ENCODE data around the gene KLHL15. TPM values are rescaled to one million over a fixed set of nuclear protein-coding genes. Genes with fewer than 3 reads are reported as not detected.

The KLHL15 gene
- total RNA-seq, 4 donors from 2014 or later, result 0.60 to 6.7 (median 5.3) TPM

DNA sequence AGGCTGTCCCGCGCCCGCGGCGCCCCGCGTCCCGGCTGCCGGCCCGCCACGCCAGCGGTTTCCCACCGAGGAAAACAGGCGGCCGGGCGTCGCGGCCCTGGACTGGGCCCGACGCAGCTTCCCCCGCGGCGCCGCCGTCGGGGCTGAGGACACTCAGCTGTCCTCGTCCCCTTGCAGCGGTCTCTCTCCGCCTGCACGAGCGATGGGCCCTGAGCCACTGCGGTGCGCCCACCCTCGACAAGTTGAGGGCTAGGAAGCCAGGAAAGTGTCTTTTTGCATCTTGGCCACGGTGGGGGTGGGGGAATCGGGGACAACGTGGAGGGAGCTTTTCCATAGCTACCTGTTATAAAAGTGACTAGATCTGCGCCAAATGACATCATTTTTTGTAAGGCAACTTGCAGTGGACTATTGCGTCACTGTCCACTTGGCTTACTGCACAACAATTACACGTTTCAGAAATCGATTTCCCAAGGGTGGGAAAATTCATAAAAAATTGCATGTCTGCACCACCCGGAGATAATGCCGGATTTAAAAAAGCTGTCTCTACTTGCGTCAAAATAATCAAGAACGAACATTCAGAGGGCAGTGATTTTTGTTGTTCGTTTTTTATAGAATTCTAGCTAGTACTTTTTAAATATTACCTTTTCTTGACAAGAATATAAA, 1.1 kb downstream of the KLHL15 start:
- peaks cover 0 to 3% (median 0%) of the 10 kb centered on the region in 4 donors for H3K4me1 ChIP-seq
- no peak for TF ChIP-seq POLR2AphosphoS5 (IDR thresholded peaks at IDR 0.05)
- no peak for TF ChIP-seq EP300 (IDR thresholded peaks at IDR 0.05; ENCODE audit: low read depth)
- TF ChIP-seq, protein P1, sequence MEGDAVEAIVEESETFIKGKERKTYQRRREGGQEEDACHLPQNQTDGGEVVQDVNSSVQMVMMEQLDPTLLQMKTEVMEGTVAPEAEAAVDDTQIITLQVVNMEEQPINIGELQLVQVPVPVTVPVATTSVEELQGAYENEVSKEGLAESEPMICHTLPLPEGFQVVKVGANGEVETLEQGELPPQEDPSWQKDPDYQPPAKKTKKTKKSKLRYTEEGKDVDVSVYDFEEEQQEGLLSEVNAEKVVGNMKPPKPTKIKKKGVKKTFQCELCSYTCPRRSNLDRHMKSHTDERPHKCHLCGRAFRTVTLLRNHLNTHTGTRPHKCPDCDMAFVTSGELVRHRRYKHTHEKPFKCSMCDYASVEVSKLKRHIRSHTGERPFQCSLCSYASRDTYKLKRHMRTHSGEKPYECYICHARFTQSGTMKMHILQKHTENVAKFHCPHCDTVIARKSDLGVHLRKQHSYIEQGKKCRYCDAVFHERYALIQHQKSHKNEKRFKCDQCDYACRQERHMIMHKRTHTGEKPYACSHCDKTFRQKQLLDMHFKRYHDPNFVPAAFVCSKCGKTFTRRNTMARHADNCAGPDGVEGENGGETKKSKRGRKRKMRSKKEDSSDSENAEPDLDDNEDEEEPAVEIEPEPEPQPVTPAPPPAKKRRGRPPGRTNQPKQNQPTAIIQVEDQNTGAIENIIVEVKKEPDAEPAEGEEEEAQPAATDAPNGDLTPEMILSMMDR (IDR thresholded peaks at IDR 0.05), result no peak
- TF ChIP-seq POLR2A (IDR thresholded peaks at IDR 0.05), result peak; percentile 11
- intact Hi-C loops (cut with DNase I; ENCODE audit: low total_unique reads) (no loop called here), in situ Hi-C loops (cut with MboI; ENCODE audit: low pct_ligation_motif_present in 1 of 4, low pct_unique_long_range_greater_than_20kb in 1 of 4, low sequenced_read_pairs in 3 of 4) (loop anchor here in 2 of 4 donors (10.0 to 25.0 kb wide), 2 partner anchors 114 to 121 kb away; partner anchors contain the start of genes APOO (in 2 of the 2) and CXorf58 (in 2 of the 2))
- H3K36me3 ChIP-seq, result no peaks in the 10 kb centered on the region
- peak overlapping the region; percentile 57 to 95 (median 76) for H3K4me3 ChIP-seq
- no peaks in the 10 kb centered on the region for H3K27me3 ChIP-seq
- H3K27ac ChIP-seq, result peak overlapping the region; percentile 93 to 98 (median 97)
- H3K9me3 ChIP-seq, result no peaks in the 10 kb centered on the region
- DNase-seq, result no peak
- 0 to 56% methylated on average over 5 to 46 of the region's 46 CpGs for whole genome bisulfite sequencing, 2 donors (ENCODE audit: low coverage in 1 of 2)

DNA sequence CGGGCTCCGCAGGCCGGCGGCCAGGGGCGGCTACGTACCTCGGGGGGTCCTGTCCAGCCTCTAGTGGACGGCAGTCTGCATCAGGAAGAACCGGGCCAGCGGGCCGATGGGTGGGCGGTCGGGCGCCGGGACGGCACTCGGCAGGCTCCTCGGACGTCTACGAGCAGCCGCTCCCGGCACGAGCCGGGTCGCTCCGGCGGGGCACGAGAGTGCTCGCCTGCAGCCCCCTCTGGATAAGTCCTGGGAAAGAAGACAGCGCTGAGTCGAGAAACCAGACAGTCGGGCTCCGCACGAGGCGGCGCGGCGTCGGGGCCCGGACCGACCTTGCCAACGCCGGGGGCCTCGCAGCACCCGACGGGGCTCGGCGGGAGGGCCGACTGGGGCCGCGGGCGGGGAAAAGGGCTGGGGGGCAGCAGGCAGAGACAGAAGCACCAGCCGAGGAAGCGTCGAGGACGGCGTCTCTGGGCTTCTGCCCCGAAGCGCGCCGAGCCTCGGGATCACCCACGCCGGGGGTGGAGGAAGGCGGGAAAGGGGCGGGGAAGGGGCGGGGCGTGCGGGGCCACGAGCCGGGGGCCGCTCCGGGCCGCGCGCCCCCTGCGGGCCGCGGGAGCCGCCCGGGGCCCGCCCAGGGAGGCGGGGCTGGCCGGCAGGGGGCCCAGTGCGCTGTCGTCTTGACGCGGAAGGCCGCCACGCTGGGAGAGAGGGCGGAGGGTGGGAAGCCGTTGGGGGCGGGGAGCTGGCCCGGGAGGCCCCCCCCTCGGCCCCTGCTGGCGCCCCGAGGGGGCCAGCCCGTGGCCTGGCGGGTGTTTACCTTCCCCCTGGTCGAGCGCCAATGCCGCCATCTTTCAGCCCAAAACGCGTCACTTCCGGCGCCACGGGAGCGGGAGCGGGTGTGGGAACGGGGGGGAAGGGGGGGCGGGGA, 1.9 kb downstream of the KLHL15 start:
- Histone ChIP-seq H3K27me3 (no peaks in the 10 kb centered on the region), H3K4me1 (peaks cover 0 to 3% (median 0%) of the 10 kb centered on the region in 4 donors), H3K9me3 (no peaks in the 10 kb centered on the region), H3K27ac (peak overlapping the region; percentile 93 to 98 (median 97)), H3K4me3 (peak overlapping the region; percentile 60 to 95 (median 80)), H3K36me3 (no peaks in the 10 kb centered on the region)
- DNase-seq, result peak; percentile 86
- 50% methylated on average over 41 of the region's 111 CpGs; no CpG with 5 or more reads in 1 of the 2 donors for WGBS, 2 donors (ENCODE audit: low coverage in 1 of 2)
- TF ChIP-seq POLR2AphosphoS5 (IDR thresholded peaks at IDR 0.05) (peak; percentile 88 to 93 (median 93)), POLR2A (IDR thresholded peaks at IDR 0.05) (peak; percentile 78), EP300 (IDR thresholded peaks at IDR 0.05; ENCODE audit: low read depth) (no peak)
- TF ChIP-seq, protein P1 (IDR thresholded peaks at IDR 0.05), result peak in 1 of 5 experiments; percentile 7
- intact Hi-C loops (cut with DNase I; ENCODE audit: low total_unique reads) (no loop called here), in situ Hi-C loops (cut with MboI; ENCODE audit: low pct_ligation_motif_present in 1 of 4, low pct_unique_long_range_greater_than_20kb in 1 of 4, low sequenced_read_pairs in 3 of 4) (loop anchor here in 2 of 4 donors (10.0 to 25.0 kb wide), 2 partner anchors 113 to 120 kb away; partner anchors contain the start of genes APOO (in 2 of the 2) and CXorf58 (in 2 of the 2))

DNA sequence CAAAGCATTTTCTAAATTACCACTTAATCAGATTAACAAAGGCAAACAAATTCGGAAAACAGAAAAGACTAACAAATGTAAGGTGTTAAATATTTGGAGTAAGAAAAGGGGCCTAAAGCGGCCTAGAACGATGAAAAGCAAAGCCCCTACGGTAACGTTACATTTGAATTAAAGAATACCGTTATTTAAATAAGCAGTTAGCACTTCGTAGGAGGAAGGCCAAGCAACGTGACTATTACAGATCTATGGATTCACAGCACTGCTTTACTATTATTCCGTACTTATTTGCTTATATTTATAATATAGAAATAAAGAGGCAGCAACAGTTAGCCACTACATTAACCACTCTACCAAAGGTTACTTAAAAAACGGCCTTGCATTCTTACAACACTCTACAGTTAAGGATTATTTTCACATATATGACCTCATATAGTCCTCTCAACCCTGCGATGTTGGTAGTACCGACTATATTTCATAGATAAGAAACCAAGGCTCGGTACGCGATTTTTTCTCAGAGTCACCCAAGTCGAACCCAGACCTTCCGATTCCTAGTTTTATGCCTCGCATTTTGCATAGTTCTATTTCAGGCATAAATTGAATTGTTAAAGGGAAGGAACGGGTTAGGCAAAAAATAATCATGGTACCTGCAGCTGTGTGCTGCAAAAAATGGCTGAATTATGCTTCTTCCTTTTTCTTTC, 2.9 kb downstream of the KLHL15 start:
- intact Hi-C loops (cut with DNase I; ENCODE audit: low total_unique reads), result no loop called here
- in situ Hi-C loops (cut with MboI; ENCODE audit: low pct_ligation_motif_present in 1 of 4, low pct_unique_long_range_greater_than_20kb in 1 of 4, low sequenced_read_pairs in 3 of 4), result loop anchor here in 1 of 4 donors (10.0 kb wide), 1 partner anchor 119 kb away; the partner anchor contains the start of genes APOO and CXorf58
- 2 to 45% methylated on average over 7 to 19 of the region's 19 CpGs for WGBS, 2 donors (ENCODE audit: low coverage in 1 of 2)

More for the DNA sequence above, 2.9 kb downstream of the KLHL15 start:
- peak overlapping the region; percentile 60 to 95 (median 80) for H3K4me3 ChIP-seq
- TF ChIP-seq, protein P1 (IDR thresholded peaks at IDR 0.05), result no peak
- TF ChIP-seq EP300 (IDR thresholded peaks at IDR 0.05; ENCODE audit: low read depth) (no peak), POLR2AphosphoS5 (IDR thresholded peaks at IDR 0.05) (no peak), POLR2A (IDR thresholded peaks at IDR 0.05) (no peak)
- no peaks in the 10 kb centered on the region for H3K27me3 ChIP-seq
- H3K4me1 ChIP-seq, result peaks cover 0 to 4% (median 2%) of the 10 kb centered on the region in 4 donors
- peak overlapping the region; percentile 93 to 98 (median 97) for H3K27ac ChIP-seq
- no peaks in the 10 kb centered on the region for H3K36me3 ChIP-seq
- H3K9me3 ChIP-seq, result no peaks in the 10 kb centered on the region
- DNase-seq, result no peak
